Effector CD8-positive, alpha-beta T cell (primary cell): Measurements from ENCODE around the gene TP53I13.
A peak's percentile ranks its signal among the peaks of the same experiment; 100 is the strongest.

Experiments used
- DNase-seq: peaks from one replicate; lab custom pipeline; 2025; lab: John Stamatoyannopoulos, UW

The TP53I13 gene

GRCh38 chr17:29593591-29594518 lies 25.4 kb downstream of the TP53I13 start:
- DNase-seq: no peak

GRCh38 chr17:29594519-29595090 lies 26.1 kb downstream of the TP53I13 start:
- no peak for DNase-seq

GRCh38 chr17:29595107-29595942 lies 26.8 kb downstream of the TP53I13 start:
- no peak for DNase-seq

- DNase-seq: no peak
Measured at GRCh38 chr17:29595943-29596774, 27.7 kb downstream of the TP53I13 start.

GRCh38 chr17:29596811-29597210 lies 28.3 kb downstream of the TP53I13 start:
- DNase-seq: no peak

- DNase-seq: no peak
Measured at GRCh38 chr17:29597361-29598172, 29.1 kb downstream of the TP53I13 start.

- no peak for DNase-seq
Measured at GRCh38 chr17:29603109-29603674, 34.7 kb downstream of the TP53I13 start.

- no peak for DNase-seq
Measured at GRCh38 chr17:29607557-29608195, 39.2 kb downstream of the TP53I13 start.

GRCh38 chr17:29608986-29609385 lies 40.5 kb downstream of the TP53I13 start:
- DNase-seq: no peak

GRCh38 chr17:29610395-29610794 lies 41.9 kb downstream of the TP53I13 start:
- no peak for DNase-seq

GRCh38 chr17:29611351-29612093 lies 43.0 kb downstream of the TP53I13 start:
- DNase-seq: no peak

- no peak for DNase-seq
Measured at GRCh38 chr17:29612094-29612403, 43.5 kb downstream of the TP53I13 start.

GRCh38 chr17:29612404-29613280 lies 44.1 kb downstream of the TP53I13 start:
- no peak for DNase-seq

- DNase-seq: peak; percentile 89
Measured at GRCh38 chr17:29613352-29613837, 44.9 kb downstream of the TP53I13 start.

- DNase-seq: no peak
Measured at GRCh38 chr17:29613856-29614255, 45.4 kb downstream of the TP53I13 start.

GRCh38 chr17:29614349-29615047 lies 46.0 kb downstream of the TP53I13 start:
- no peak for DNase-seq

GRCh38 chr17:29615048-29615385 lies 46.5 kb downstream of the TP53I13 start:
- no peak for DNase-seq
